ENCODE data around the gene NCKAP5. TPM values are rescaled to one million over a fixed set of nuclear protein-coding genes. Genes with fewer than 3 reads are reported as not detected.
A peak's percentile ranks its signal among the peaks of the same experiment; 100 is the strongest.

Gene NCKAP5
- total and polyA plus RNA-seq, 2 of the 13 experiments (the other 11 are each of a cell fraction or from before 2014, with no cell fraction given) = 0.01 TPM; not detected in 1

DNA sequence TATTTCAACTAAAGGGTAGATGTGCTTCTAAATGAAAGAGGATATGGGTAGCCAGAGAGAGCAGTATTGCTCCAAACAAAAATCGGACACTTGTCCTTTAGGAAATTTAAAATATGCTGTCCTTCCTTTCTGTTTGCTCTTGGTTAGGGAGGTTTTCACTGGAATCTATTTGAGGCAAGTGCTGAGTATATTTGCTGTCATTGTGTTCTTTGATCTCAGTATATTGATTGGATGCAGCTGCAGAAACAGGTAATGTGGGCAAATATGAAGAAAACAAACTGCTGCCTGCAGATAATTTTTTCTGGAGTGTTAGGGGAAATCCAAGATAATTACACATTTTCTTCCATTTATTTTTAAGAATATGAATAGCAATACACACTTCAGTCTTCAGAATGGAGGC is 410.2 kb downstream of the NCKAP5 start (continued):
- TF ChIP-seq, protein P1, sequence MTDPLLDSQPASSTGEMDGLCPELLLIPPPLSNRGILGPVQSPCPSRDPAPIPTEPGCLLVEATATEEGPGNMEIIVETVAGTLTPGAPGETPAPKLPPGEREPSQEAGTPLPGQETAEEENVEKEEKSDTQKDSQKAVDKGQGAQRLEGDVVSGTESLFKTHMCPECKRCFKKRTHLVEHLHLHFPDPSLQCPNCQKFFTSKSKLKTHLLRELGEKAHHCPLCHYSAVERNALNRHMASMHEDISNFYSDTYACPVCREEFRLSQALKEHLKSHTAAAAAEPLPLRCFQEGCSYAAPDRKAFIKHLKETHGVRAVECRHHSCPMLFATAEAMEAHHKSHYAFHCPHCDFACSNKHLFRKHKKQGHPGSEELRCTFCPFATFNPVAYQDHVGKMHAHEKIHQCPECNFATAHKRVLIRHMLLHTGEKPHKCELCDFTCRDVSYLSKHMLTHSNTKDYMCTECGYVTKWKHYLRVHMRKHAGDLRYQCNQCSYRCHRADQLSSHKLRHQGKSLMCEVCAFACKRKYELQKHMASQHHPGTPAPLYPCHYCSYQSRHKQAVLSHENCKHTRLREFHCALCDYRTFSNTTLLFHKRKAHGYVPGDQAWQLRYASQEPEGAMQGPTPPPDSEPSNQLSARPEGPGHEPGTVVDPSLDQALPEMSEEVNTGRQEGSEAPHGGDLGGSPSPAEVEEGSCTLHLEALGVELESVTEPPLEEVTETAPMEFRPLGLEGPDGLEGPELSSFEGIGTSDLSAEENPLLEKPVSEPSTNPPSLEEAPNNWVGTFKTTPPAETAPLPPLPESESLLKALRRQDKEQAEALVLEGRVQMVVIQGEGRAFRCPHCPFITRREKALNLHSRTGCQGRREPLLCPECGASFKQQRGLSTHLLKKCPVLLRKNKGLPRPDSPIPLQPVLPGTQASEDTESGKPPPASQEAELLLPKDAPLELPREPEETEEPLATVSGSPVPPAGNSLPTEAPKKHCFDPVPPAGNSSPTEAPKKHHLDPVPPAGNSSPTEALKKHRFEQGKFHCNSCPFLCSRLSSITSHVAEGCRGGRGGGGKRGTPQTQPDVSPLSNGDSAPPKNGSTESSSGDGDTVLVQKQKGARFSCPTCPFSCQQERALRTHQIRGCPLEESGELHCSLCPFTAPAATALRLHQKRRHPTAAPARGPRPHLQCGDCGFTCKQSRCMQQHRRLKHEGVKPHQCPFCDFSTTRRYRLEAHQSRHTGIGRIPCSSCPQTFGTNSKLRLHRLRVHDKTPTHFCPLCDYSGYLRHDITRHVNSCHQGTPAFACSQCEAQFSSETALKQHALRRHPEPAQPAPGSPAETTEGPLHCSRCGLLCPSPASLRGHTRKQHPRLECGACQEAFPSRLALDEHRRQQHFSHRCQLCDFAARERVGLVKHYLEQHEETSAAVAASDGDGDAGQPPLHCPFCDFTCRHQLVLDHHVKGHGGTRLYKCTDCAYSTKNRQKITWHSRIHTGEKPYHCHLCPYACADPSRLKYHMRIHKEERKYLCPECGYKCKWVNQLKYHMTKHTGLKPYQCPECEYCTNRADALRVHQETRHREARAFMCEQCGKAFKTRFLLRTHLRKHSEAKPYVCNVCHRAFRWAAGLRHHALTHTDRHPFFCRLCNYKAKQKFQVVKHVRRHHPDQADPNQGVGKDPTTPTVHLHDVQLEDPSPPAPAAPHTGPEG (CRISPR knock-in tag; IDR thresholded peaks at IDR 0.05) = no peak
- TF ChIP-seq SRY (CRISPR knock-in tag; IDR thresholded peaks at IDR 0.05) = no peak
- peak; percentile 83; the same call in 1 of the 2 replicates for TF ChIP-seq MIXL1 (CRISPR knock-in tag; IDR thresholded peaks at IDR 0.05)
- peak; percentile 55 for TF ChIP-seq HMG20A (CRISPR knock-in tag; IDR thresholded peaks at IDR 0.05; ENCODE audit: borderline replicate concordance)

DNA sequence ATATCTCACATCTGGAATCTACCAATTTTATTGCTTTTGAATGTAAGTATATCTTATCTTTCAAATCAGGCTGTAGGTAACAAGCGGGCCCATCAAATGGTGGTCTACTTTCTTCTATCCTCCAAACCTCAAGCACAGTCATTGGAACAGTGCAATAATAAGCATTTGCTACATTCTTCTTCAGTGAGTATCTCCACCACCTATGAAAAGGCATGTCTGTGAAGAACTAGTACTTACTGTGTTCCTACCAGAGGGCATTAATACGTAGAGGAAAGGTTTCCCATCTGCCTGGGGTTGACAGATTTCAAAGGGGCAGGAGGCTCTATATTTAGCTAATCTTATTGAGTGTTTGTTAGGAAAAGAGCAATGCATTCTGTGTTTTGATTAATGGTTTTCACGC is 411.1 kb downstream of the NCKAP5 start:
- Histone ChIP-seq H3K9me3 (ENCODE audit: low read length) (peaks cover 39% of the 10 kb centered on the region), H3K4me2 (ENCODE audit: low read depth, low read length) (no peak overlapping the region), H3K27ac (ENCODE audit: extremely low read length, insufficient read depth, low read length) (no peak overlapping the region), H3K9ac (ENCODE audit: insufficient read depth, low read depth, low read length) (no peak overlapping the region), H3K4me3 (replicated peaks in 1 of 3; ENCODE audit: insufficient read depth in 1 of 3, low read depth in 2 of 3, low read length in 3 of 3) (no peak overlapping the region), H3K79me2 (ENCODE audit: insufficient read depth, low read length) (no peaks in the 10 kb centered on the region), H3K4me1 (ENCODE audit: insufficient read depth, low read length) (peaks cover 14% of the 10 kb centered on the region), H2AFZ (ENCODE audit: low read length) (no peak overlapping the region), H3K36me3 (replicated peaks in 1 of 2; ENCODE audit: control insufficient read depth in 1 of 2, insufficient read depth in 2 of 2, low read length in 2 of 2) (no peaks in the 10 kb centered on the region), H3K27me3 (ENCODE audit: control insufficient read depth in 1 of 2, insufficient read depth in 2 of 2, low read length in 2 of 2) (no peaks in the 10 kb centered on the region), H4K20me1 (ENCODE audit: insufficient read depth, low read length) (no peaks in the 10 kb centered on the region)
- in situ Hi-C loops (cut with HindIII; ENCODE audit: extremely low pct_ligation_motif_present, low pct_unique_long_range_greater_than_20kb) (loop anchor here (25.0 kb wide), 1 partner anchor 495 kb away; the partner anchor contains the start of gene LYPD1), intact Hi-C loops (cut with micrococcal nuclease; ENCODE audit: unreplicated experiment) (no loop called here)
- WGBS (ENCODE audit: low lambda C conversion rate) = 25% methylated on average over 3 of the region's 3 CpGs
- FAIRE-seq (no peak), DNase-seq (ENCODE audit: low spot score) (no peak), ATAC-seq (no peak)
- TF ChIP-seq ZNF775 (CRISPR knock-in tag; IDR thresholded peaks at IDR 0.05; ENCODE audit: borderline replicate concordance) = no peak
- no peak for TF ChIP-seq ZNF160 (CRISPR knock-in tag; IDR thresholded peaks at IDR 0.05)
- BruUV-seq (replicated peaks) = no TSS peak
- CTCF ChIA-PET (ENCODE audit: low intra/inter-chr PET ratio, low total read pairs) = no interaction called here
- POLR2A ChIA-PET = no interaction called here

Measured in HepG2 (cell line).